Vagina (tissue), 2 donors: ENCODE measurements around the gene PSD2.

Source experiments
- CTCF ChIP-seq, 3 experiments: fragments of 450-650 bp in 2 of 3; fragments of 200-600 bp in 1 of 3; sonication (generic) in 1 of 3; IDR thresholded peaks; one replicate each; pipeline ENCODE4 v1.5.1; 2017 to 2019; ENCODE audit warnings: antibody characterized with exemption in 3 of 3, mild to moderate bottlenecking in 2 of 3, moderate library complexity in 2 of 3
- POLR2A ChIP-seq, 2 donors: fragments of 450-650 bp; IDR thresholded peaks; one replicate each; pipeline ENCODE4 v1.6.1; 2017; ENCODE audit warnings: antibody characterized with exemption in 2 of 2, mild to moderate bottlenecking in 2 of 2, moderate library complexity in 2 of 2
- POLR2AphosphoS5 ChIP-seq, 2 donors: sonication (generic); formaldehyde crosslinking; IDR thresholded peaks; one replicate each; pipeline ENCODE4 v1.9.0; 2017; ENCODE audit warnings: antibody characterized with exemption in 2 of 2, mild to moderate bottlenecking in 2 of 2, low read depth in 1 of 2; ENCODE audit not compliant: insufficient read depth in 1 of 2

GRCh38 chr5:139845846-139846681 is 50.5 kb downstream of the PSD2 start:
- no peak for TF ChIP-seq CTCF (IDR thresholded peaks at IDR 0.05)
- no peak for TF ChIP-seq POLR2A (IDR thresholded peaks at IDR 0.05)
- TF ChIP-seq POLR2AphosphoS5 (IDR thresholded peaks at IDR 0.05; ENCODE audit: insufficient read depth in 1 of 2, low read depth in 1 of 2) = no peak
